Measurements from ENCODE around the gene MRPL43.
A peak's percentile ranks its signal among the peaks of the same experiment; 100 is the strongest.

MRPL43 gene

DNA sequence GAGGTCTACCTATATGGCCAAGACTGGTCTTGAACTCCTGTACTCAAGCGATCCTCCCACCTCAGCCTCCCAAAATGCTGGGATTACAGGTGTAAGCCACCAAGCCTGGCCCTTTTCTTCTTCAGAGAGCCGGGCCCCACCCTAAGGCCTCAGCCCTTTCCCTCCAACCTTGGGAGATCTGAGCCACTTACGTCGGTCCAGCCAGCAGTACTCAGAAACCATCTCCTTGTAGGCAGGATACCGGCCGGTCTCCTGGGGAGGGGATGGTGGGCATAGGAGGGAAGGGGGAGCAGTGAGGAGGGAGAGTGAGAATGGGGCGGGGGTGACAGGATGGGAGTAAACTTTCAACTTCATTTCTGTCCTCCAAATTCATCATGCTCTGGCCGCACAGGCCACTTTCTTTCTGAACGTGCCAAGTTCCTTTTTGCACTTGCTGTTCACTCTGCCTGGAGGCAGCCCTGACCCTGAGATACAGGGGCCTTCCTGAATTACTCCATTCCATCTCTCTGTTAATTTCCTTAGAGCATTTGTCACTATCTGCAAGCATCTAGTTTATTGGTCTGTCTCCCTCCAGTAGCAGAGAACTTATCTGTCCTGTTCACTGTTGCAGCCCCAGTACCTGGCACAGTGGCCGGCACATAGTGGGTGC is 33.3 kb upstream of the MRPL43 start:
- DNase-seq (ENCODE audit: low read depth in 2 of 2) = no peak

DNA sequence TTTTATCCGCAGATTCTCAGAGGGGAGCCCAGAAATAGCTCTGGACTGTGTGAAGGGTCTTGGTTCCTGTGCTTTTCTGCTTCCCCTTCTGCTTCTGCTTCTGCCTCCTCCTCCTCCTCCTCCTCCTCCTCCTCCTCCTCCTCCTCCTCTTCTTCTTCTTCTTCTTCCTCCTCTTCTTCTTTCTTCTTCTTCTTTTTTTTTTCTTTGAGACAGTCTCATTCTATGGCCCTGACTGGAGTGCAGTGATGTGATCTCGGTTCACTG is 32.1 kb upstream of the MRPL43 start:
- no peak for DNase-seq (ENCODE audit: low read depth in 2 of 2)

GRCh38 chr10:101018600-101019439 is 31.5 kb upstream of the MRPL43 start:
- DNase-seq (ENCODE audit: low read depth in 2 of 2) = peak; percentile 45 to 81

DNA sequence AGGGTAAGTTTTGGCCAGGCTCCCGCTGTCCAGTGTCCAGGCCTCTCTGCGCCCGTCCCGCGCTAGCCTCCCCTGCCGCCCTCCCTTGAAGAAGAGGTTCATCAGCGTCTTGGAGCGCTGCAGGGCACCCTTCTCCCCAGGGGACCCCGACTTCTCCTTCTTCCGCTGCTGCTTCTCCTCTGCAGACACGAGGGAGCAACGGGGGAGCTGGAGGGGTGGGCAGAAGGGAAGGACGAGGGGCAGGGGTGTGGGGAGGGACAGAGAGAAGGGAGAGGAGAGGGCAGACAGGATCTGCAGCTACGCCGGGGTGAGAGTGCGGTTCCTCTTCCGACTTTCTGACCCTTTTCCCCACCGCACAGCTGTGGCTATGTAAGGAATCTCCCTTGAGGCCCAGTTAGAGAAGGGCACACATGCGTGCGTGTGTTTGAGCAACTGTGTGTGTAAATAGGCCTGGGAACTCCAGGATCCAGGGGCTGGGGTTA is 30.9 kb upstream of the MRPL43 start:
- no peak for DNase-seq (ENCODE audit: low read depth in 2 of 2)

- no peak for DNase-seq (ENCODE audit: low read depth in 2 of 2)
These were observed 29.5 kb upstream of the MRPL43 start for GRCh38 chr10:101016814-101017213.

DNA sequence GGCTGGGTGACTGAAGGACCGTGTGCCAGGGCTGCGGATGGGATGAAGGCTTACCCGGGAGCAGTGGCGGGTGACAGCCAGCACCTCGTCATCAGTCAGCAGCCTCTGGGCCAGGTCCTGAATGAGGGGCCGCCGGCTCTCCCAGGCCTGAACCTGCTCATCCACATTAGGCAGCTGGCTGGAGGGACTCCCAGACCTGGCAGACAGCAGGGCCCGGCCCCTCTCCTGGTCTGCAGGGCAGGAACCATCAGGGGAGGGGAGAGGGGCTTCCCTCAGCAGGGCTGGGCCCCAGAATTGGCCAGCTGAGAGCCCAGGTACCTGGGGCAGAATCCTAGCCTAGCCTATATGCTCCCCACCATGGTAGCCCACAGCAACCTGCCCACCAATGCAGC is 28.3 kb upstream of the MRPL43 start:
- no peak for DNase-seq (ENCODE audit: low read depth in 2 of 2)

GRCh38 chr10:101014966-101015581 is 27.8 kb upstream of the MRPL43 start:
- DNase-seq (ENCODE audit: low read depth in 2 of 2) = no peak

- peak; percentile 40 to 85 for DNase-seq (ENCODE audit: low read depth in 2 of 2)
These were observed 27.1 kb upstream of the MRPL43 start for GRCh38 chr10:101014230-101014884.

DNA sequence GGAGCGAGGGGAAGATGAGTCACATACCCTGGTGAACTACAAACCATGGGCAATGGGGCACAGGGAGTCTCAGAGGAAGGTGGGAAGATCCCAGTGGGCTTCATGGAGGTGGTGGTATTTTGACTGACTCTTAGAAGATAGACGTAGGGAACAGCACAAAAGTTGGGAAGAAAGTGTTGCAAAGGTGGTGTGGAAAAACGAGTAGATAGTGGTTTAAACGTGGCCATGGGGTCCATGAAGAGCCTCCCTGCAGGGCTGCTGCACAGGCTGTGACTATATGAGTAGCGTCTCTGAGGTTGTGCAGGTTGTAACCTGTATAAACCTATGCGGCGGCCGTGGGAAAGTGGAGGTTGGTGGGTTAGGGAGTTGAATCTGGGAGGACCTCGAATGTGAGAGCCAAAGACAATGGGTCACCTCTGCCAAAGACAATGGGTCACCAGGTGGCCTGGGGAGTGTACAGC is 26.1 kb upstream of the MRPL43 start:
- DNase-seq (ENCODE audit: low read depth in 2 of 2) = no peak

DNA sequence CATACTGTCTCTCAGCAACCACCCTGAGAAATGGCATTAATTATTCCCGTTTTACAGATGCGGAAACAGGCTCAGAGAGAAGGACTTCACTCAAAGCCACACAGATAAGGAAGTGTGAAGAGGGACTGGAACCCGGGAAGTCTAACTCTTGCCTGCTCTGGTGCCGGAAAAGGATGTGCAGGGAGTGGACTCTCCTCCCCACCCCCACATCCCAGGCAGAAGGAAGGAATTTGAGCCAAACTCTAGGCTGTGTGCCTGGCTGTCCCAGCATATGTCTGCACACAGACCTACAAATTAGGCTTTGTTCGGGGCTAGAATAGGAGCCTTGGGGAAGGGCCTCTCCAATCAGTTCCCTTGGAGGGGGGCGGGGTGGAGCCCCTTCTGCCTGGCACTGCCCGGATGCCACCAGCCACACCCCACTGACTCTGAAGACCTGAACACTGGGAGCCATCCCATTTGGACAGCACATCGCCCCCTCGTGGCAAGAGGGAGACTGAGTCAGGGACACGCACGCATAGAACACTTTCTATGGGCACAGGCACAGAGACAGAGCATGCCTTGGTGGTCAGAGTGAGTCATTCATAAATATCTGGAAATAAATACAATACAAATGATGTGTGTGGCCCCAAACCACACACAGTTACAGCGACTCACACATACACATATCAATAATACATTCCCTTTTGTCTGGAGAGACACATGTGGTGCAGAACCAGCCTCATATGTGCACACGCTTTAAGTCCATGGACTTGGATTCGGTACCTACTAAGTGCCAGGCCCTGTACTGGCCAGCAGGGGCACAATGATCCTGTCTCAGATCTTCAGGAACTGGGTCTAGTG is 25.4 kb upstream of the MRPL43 start:
- peak; percentile 48 to 81 for DNase-seq (ENCODE audit: low read depth in 2 of 2)

DNA sequence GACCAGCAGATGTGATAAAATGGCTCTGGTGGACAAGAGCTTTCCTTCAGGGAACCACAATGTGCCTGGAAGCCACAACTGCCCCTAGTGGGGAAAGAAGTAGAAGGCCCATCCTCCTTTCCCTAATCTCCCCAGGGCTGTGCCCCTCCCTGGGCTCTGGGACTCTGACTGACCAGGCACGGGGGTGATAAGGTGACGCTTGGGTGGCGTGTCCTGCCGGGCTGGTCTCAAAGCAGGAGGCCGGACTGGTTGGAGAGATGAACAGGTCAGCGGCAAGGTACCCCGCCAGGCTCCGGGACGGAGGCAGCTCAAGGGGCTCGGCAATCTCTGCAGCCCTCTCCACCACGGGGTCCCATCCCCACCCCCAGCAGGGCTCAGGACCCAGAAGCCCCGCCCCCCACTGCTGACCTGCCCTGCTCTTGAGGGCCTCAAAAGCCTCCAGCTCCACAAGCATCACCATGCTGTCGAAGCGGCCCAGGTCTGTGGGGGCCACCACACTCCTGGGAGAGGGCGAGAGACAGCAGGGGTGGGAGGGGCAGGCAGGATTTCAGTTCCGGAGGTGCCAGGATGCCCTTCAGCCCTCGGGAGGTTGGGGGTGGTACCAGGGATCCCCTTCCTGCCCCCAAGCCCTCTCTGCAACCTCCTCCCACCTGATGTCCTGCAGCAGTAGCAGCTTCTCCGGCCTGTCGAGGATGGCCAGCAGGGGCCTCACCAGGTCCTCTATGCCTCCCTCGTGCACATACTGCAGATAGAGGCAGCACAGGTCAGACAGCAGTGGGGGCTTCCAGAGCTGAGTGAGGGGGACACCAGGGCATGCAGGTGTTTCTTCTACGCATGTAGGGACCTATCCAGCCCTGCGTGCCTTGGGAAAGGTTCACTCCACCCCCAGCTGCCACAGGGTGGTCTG is 24.5 kb upstream of the MRPL43 start:
- DNase-seq (ENCODE audit: low read depth in 2 of 2) = no peak

DNA sequence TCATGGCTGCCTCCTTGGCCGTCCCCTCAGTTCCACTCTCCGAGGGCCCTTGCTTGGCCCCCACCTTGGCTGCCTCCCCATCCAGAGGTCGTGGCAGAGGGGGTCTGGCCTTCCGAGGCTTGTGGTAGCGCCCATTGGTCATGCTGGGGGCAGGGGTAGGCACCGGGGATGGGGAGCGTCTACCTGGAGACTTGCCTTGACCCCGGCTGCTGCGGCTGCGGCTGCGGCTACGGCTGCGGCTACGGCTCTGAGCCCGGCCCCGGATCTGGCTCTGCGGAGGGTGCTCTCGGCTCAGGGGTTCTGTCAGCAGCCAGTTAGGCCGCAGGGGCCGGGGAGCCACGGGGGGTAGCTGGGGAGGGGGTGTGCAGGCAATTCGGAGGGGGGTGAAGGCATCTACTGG is 23.0 kb upstream of the MRPL43 start:
- DNase-seq (ENCODE audit: low read depth in 2 of 2) = no peak

DNA sequence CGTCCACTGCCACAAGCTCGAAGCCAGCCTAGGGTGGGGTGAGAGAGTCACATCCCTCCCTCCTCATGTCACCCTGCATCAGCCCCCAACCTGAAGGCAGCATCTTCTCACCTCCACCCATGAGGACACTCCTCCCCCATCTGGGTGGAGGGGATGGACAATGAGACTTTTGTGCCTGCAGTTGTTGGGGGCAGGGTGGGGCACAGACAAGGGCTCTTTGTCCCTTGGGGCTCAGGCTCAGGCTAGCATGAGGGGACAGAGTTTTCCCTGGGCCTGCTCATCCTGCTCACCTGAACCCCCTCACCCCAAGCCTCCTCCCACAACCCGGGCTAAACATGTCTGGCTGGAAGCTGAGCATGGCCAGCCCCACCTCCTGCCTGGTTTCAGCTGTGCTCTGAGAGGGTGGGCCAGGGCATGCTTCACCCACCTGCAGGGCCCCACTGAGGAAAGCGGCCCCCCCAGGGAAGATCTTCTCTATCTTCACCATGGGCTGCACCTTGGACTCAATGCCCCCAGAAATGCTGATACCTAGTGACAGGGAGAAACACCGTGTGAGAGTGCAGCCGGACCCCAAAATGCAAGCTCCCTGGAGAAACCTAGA is 21.6 kb upstream of the MRPL43 start:
- no peak for DNase-seq (ENCODE audit: low read depth in 2 of 2)

- DNase-seq (ENCODE audit: low read depth in 2 of 2) = no peak
These were observed 20.9 kb upstream of the MRPL43 start for GRCh38 chr10:101007915-101008822.

- no peak for DNase-seq (ENCODE audit: low read depth in 2 of 2)
These were observed 19.9 kb upstream of the MRPL43 start for GRCh38 chr10:101007099-101007711.

DNA sequence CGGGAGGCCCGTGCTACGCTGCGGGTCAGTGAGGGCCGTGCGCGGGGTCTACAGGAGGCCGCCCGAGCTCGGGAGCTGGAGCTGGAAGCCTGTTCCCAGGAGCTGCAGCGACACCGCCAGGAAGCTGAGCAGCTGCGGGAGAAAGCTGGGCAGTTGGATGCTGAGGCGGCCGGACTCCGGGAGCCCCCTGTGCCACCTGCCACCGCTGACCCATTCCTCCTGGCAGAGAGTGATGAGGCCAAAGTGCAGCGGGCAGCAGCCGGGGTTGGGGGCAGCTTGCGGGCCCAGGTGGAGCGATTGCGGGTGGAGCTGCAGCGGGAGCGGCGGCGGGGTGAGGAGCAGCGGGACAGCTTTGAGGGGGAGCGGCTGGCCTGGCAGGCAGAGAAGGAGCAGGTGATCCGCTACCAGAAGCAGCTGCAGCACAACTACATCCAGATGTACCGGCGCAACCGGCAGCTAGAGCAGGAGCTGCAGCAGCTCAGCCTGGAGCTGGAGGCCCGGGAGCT is 19.3 kb upstream of the MRPL43 start:
- no peak for DNase-seq (ENCODE audit: low read depth in 2 of 2)

GRCh38 chr10:101005869-101006567 is 18.7 kb upstream of the MRPL43 start:
- DNase-seq (ENCODE audit: low read depth in 2 of 2) = no peak

GRCh38 chr10:101005361-101005760 is 18.1 kb upstream of the MRPL43 start:
- no peak for DNase-seq (ENCODE audit: low read depth in 2 of 2)
